GM11168 (cell line): ENCODE data around the gene NGEF.
"Not testable (repeated sequence)": the region's sequence is repeated elsewhere in the genome, so short reads cannot be mapped to it uniquely, and the experiment has no call there.

Experiments used
- in situ Hi-C: fragments of 300-500 bp; cut with MboI; formaldehyde crosslinking; loops from one replicate; pipeline ENCODE4 v1.12.0; 2022; ENCODE audit warnings: low sequenced_read_pairs; ENCODE audit not compliant: unreplicated experiment

Gene NGEF

GRCh38 chr2:232908695-232909094 is 104.4 kb downstream of the NGEF start:
- in situ Hi-C loops: no loop called here

GRCh38 chr2:232907718-232908085 is 105.4 kb downstream of the NGEF start:
- in situ Hi-C loops: not testable (repeated sequence)

DNA sequence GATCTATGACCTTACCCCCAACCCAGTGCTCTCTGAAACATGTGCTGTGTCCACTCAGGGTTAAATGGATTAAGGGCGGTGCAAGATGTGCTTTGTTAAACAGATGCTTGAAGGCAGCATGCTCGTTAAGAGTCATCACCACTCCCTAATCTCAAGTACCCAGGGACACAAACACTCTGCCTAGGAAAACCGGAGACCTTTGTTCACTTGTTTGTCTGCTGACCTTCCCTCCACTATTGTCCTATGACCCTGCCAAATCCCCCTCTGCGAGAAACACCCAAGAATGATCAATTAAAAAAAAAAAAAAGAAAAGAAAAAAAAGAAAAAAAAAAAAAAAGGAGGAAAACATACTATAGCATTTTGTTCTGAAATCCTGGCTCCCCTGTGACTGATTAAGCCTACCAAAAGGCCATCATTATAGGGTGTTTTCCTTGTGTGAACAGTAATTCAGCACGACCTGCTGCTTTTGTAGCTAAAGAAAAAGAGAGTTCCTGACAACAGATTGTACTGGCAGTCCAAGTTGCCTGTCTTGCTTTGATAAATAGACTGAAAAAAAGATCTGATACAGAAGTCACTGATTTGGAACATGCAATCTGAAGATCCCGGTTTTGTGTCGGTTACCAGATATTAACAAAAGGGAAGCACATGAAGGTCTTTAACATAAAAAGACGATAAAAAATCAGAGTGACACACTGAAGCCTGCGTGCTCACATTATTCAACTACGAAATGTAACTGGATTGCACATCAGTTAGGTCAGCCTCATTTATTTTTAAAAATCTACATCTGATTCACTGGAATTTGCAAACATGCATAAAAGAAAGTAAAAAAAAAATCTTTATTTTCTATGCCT is 106.0 kb downstream of the NGEF start:
- in situ Hi-C loops: not testable (repeated sequence)

DNA sequence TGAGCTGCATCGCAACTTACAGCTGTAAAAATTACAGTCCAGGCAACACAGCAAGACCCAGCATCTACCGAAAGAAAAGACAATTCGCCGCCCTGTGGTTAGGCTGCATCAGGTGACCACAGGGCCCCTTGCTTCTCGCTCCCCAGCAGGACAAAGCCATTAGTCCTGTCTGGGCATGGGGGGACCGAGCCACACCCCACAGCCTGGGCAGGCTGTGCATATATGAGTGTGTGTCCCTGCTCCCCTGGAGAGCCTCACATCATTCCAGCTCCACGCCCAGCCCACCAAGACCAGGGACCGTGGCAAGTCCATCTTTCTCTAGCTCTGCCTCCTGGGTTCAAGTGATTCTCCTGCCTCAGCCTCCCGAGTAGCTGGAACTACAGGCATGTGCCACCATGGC is 109.1 kb downstream of the NGEF start:
- in situ Hi-C loops: no loop called here

DNA sequence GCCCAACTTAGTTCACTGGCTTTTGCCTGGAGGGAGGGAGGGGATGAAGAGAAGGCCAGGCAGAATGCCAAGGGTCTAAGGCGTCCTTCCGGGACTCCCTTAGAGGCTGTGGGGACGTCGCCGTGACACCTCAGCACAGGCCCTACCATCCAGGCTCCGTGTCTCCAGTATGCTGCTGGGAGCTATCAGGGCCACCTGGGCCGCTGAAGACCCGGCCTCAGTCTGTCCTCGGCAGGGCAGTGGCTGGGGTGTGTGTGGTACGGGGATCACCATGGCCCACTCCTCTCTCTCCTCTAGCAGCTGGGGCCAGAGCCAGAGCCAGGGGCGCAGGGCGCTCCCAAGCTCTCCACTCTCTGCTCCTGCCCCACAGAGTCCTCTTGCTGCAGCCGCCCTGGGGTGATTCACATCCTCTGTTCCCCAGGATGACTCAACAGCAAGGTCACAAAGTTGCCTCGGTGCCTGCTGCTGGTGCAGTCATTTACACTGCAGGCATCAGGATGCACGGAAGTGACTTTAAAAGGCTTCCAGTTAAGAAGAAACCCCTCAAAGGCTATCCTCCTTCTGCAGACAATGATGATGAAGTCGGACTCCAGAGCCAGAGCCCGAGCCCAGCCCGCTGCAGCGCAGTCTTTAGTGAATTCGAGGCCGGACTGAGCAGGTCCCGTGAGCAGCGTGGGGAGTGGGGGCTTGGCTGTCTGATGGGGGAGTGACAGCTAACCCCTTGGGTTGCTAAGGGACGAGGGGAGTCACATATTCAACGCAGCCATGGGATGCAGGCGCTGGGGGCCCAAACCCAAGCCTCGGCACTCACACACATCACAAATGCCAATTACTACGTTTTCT is 111.1 kb downstream of the NGEF start:
- in situ Hi-C loops: no loop called here

- in situ Hi-C loops: no loop called here
Measured at GRCh38 chr2:232900811-232901735, 112.0 kb downstream of the NGEF start.

- in situ Hi-C loops: no loop called here
Measured at GRCh38 chr2:232898592-232899543, 114.2 kb downstream of the NGEF start.

DNA sequence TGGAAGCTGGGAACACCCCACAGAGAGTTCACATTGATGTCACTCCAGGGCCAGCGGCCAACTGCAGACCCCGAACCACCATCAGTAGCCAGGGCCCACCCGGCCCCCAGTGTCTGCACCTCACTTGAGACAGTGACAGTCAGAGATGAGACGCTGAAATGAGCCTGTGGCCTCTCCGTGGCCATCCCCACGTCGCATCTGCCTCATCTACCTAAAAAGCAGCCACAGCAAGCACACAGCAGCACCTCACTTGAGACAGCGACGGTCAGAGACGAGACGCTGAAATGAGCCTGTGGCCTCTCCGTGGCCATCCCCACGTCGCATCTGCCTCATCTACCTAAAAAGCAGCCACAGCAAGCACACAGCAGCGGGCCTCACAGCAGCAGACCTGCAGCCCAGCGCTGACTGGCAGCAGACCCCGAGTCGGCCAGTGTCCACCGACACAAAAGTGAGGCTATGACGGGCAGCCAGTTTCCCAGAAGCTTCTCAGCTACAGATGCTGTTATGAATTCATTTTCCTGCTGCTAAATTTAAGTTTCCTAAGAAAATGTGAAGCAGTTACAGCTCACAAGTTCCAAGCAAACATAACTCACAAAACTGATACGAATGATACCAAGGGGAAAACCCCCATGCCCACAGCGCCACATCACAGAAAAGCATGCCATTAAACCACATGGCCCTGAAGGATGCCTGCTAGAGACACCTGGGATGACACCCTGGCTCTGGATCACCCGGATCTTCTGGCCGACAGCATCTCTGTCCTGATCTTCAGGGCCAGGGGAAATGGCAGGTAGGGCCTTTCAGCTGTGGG is 115.3 kb downstream of the NGEF start:
- in situ Hi-C loops: no loop called here

DNA sequence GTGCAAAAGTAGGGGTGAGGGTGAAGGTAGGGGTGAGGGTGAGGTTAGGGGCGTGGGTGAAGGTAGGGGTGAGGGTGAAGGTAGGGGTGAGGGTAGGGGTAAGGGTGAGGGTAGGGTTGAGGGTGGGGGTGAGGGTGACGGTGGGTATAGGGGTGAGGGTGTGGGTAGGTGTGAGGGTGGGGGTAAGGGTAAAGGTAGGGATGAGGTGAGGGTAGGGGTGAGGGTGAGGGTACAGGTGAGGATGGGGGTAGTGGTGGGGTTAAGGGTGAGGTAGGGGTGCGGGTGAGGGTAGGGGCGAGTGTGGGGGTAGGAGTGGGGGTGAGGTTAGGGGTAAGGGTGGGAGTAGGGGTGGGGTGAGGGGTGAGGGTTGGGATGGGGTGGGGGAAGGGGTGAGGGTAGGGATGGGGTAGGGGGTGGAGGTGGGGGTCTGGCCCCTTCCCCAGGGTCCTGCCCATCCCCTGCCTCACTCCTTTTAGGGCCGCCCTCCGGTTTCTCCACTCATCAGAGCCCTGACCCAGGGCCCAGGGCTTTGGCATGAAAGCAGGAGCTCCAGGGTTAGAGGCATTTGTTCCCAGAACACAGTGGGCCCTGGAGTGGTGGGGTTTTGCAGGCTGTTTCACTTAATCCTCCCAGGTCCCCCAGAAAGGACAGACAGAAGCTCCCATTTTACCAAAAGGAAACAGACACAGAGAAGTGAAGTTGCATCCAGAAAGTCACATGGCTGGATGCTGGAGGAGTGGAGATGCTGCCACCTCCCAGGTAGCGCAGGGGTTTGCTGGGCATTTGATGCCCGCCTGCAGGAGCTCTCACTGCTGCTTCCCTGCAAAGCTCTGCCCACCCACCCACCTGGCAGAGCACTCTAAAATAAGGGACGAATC is 116.1 kb downstream of the NGEF start:
- in situ Hi-C loops: no loop called here

- in situ Hi-C loops: no loop called here
Measured at GRCh38 chr2:232896111-232896510, 116.9 kb downstream of the NGEF start.

DNA sequence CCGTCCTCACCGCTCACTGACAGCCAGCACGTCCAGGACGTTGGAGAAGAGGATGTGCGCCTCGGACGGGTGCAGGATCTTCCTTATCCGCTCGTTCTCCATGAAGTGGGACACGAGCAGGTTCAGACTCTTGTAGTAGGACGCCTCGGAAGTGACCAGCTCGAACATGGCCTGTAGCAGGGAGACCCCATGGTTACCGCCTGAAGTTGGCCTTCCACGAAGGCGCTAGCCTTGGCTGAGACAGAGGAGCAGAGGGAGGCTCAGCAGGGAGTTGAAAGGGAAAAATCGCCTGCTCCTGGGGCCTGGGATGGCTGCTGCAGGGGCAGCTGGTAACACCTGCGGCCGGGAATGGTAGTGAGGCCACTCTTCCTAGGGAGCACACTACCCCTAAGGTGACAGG is 118.3 kb downstream of the NGEF start:
- in situ Hi-C loops: no loop called here

DNA sequence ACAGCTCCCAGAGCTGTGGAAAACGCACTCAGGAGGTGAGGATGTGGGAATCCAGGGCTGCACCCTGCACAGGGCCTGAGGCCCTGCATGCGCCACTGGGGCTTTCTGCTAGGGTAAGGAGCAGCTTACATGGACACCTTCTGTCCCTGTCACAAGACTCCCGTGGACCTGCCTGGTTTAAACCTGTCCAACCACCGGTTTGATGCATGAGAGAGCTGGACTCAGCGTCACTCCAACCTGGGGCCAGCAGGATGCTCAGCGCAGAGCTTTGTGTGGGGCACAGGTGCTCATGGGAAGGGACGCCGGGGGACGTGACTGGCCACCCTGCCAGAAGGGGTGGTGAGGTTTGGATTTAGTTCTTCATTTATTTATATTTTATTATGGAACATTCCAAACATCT is 118.8 kb downstream of the NGEF start:
- in situ Hi-C loops: no loop called here

DNA sequence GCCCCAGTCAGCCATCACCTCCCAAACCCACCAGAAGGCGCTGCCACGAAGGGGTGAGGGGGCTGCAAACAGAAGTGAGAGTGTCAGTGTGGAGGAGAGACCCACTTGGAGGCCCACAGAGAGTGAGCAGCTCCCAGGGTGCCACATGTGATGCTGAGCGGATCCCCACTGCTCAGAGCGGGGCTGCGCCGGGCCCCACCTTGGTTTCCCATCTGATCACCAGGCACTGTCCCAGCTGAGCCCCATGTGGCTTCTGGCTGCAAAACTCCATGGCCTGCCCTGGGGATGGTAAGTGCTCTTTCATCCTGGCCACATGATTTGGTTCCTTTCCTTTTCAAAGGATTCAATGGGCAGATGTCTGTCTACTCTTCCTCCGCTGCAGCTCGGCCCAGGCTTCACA is 119.2 kb downstream of the NGEF start:
- in situ Hi-C loops: no loop called here

DNA sequence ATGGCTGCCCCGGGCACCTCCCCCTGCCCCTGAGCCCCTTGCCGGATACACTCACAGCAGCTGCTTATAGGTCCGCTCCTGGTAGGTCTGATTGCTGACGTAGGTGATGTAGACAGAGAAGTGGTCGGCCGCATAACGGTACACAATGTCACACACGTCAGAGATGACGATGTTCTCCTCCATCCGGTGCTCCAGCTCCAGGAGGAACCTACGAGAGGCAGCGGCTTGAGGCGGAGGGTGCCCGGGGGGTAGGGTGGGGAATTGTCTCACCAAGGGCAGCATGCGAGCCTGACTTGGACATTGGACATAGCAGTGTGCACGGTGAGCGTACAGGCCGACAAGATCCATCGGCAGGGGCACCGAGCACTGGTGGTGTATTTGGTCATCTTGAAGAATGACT is 120.2 kb downstream of the NGEF start:
- in situ Hi-C loops: no loop called here

GRCh38 chr2:232892221-232892620 is 120.8 kb downstream of the NGEF start:
- in situ Hi-C loops: no loop called here

- in situ Hi-C loops: no loop called here
Measured at GRCh38 chr2:232891621-232892071, 121.4 kb downstream of the NGEF start.

DNA sequence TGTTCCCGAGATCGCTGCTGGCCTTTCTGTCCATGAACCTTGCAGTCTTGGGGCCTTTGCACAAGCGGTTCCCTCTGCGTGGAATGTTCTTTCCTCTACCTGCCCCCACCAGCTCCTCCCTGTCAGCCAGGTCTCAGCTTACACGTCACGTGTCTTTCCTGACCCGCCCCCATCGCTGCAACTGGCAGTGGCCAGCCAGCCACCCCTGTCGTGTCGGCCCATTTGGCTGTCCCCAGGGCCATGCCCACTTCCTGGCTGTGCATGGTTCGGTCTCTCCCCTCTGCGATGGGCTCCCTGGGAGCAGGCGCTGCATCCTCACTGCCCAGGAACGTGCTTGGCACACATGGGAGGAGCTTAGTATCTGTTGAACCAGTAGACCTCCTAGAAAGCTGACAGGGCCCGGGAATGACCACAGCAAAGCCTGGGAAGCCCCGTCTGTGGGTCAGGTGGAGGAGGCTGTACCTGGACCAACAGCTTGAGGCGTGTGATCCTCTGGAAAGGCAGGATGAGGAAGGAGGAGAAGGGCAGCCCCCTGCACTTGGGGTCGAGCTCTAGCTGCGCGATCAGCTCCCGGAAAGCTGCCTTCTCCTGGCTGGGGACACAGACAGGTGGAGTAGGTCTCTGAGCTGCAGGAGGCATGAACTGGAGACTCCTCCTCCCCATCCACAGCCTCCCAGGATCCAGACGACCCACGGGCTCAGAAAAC is 122.0 kb downstream of the NGEF start:
- in situ Hi-C loops: no loop called here
